ENCODE results near the gene C3orf38.
"Not testable (repeated sequence)": the region's sequence is repeated elsewhere in the genome, so short reads cannot be mapped to it uniquely, and the experiment has no call there.

The C3orf38 gene

GRCh38 chr3:88152841-88153240 is 3.1 kb downstream of the C3orf38 start:
- FAIRE-seq, result no peak
- DNase-seq (ENCODE audit: low spot score), result no peak

- no peak for FAIRE-seq
- no peak for DNase-seq (ENCODE audit: low spot score)
These were observed 16.7 kb downstream of the C3orf38 start for GRCh38 chr3:88166419-88166971.

GRCh38 chr3:88167173-88167572 is 17.4 kb downstream of the C3orf38 start:
- DNase-seq (ENCODE audit: low spot score) (no peak), FAIRE-seq (no peak)

- FAIRE-seq (peak; percentile 17), DNase-seq (ENCODE audit: low spot score) (no peak)
These were observed 17.9 kb downstream of the C3orf38 start for GRCh38 chr3:88167704-88168103.

GRCh38 chr3:88168171-88168570 is 18.4 kb downstream of the C3orf38 start:
- FAIRE-seq, result no peak
- DNase-seq (ENCODE audit: low spot score), result no peak

- FAIRE-seq, result no peak
These were observed 30.7 kb downstream of the C3orf38 start for GRCh38 chr3:88180398-88180999.

GRCh38 chr3:88182165-88182918 is 32.6 kb downstream of the C3orf38 start:
- DNase-seq (ENCODE audit: low spot score); FAIRE-seq: not testable (repeated sequence)

More at GRCh38 chr3:88180398-88180999, 30.7 kb downstream of the C3orf38 start:
- DNase-seq (ENCODE audit: low spot score), result peak; percentile 16

GRCh38 chr3:88188436-88188835 is 38.7 kb downstream of the C3orf38 start:
- peak; percentile 62 for DNase-seq (ENCODE audit: low spot score)
- no peak for FAIRE-seq

- FAIRE-seq (no peak), DNase-seq (ENCODE audit: low spot score) (peak; percentile 50)
These were observed 39.6 kb downstream of the C3orf38 start for GRCh38 chr3:88189361-88189810.

GRCh38 chr3:88191872-88192409 is 42.2 kb downstream of the C3orf38 start:
- peak; percentile 46 for FAIRE-seq
- no peak for DNase-seq (ENCODE audit: low spot score)

- FAIRE-seq, result no peak
- no peak for DNase-seq (ENCODE audit: low spot score)
These were observed 42.9 kb downstream of the C3orf38 start for GRCh38 chr3:88192631-88193030.

GRCh38 chr3:88195951-88196434 is 46.2 kb downstream of the C3orf38 start:
- FAIRE-seq (no peak), DNase-seq (ENCODE audit: low spot score) (no peak)

- DNase-seq (ENCODE audit: low spot score) (no peak), FAIRE-seq (no peak)
These were observed 48.4 kb downstream of the C3orf38 start for GRCh38 chr3:88198121-88198520.

GRCh38 chr3:88203642-88204055 is 53.9 kb downstream of the C3orf38 start:
- peak; percentile 65 for FAIRE-seq
- DNase-seq (ENCODE audit: low spot score), result peak; percentile 66

Measured in urothelium cell line (cell line).